ENCODE data around the gene KRT33A.

DNA sequence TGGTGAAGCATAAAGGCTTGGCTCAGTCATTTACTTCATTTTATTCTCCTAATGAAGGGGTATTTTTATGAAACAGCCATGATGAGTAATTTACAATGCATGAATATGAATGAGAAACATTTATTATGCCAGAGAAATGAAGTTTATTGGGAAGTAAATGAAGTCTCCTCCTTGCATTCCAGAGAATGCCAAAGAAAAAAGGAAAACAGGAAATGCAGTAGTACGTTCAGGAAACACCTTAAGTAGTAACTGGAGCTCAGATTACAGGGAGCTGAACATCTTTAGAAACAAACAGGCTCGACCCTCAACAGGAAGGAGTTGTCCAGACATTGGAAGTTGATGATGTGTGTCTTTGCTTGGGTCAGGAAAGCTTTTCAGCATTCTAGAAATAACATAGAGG is 26.9 kb upstream of the KRT33A start:
- TF ChIP-seq, protein P1, sequence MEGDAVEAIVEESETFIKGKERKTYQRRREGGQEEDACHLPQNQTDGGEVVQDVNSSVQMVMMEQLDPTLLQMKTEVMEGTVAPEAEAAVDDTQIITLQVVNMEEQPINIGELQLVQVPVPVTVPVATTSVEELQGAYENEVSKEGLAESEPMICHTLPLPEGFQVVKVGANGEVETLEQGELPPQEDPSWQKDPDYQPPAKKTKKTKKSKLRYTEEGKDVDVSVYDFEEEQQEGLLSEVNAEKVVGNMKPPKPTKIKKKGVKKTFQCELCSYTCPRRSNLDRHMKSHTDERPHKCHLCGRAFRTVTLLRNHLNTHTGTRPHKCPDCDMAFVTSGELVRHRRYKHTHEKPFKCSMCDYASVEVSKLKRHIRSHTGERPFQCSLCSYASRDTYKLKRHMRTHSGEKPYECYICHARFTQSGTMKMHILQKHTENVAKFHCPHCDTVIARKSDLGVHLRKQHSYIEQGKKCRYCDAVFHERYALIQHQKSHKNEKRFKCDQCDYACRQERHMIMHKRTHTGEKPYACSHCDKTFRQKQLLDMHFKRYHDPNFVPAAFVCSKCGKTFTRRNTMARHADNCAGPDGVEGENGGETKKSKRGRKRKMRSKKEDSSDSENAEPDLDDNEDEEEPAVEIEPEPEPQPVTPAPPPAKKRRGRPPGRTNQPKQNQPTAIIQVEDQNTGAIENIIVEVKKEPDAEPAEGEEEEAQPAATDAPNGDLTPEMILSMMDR (IDR thresholded peaks at IDR 0.05) = no peak
- no peak for TF ChIP-seq POLR2A (IDR thresholded peaks at IDR 0.05)
